Glutamatergic neuron (in vitro differentiated cells): ENCODE results near the gene SMIM22. TPM values are rescaled to one million over a fixed set of nuclear protein-coding genes. Genes with fewer than 3 reads are reported as not detected.
A peak's percentile ranks its signal among the peaks of the same experiment; 100 is the strongest.

Experiments
- DNase-seq: peaks from one replicate; pipeline ENCODE4 v3.0.0; 2022
- H3K27ac Mint-ChIP-seq: one replicate; pipeline ENCODE4 v1.8.0; 2020; ENCODE audit warnings: mild to moderate bottlenecking, mixed read lengths, inconsistent platforms; ENCODE audit not compliant: unreplicated experiment
- H3K27me3 Mint-ChIP-seq: one replicate; pipeline ENCODE4 v1.8.0; 2020; ENCODE audit warnings: mild to moderate bottlenecking, moderate library complexity, mixed read lengths, inconsistent platforms; ENCODE audit not compliant: unreplicated experiment
- H3K36me3 Mint-ChIP-seq: one replicate; pipeline ENCODE4 v1.8.0; 2020; ENCODE audit warnings: mild to moderate bottlenecking, mixed read lengths, inconsistent platforms; ENCODE audit not compliant: unreplicated experiment
- H3K4me1 Mint-ChIP-seq: one replicate; pipeline ENCODE4 v1.8.0; 2020; ENCODE audit warnings: mild to moderate bottlenecking, low read depth, mixed read lengths, inconsistent platforms; ENCODE audit not compliant: unreplicated experiment
- H3K4me3 Mint-ChIP-seq: one replicate; pipeline ENCODE4 v1.8.0; 2020; ENCODE audit warnings: mild to moderate bottlenecking, mixed read lengths, inconsistent platforms; ENCODE audit not compliant: unreplicated experiment
- H3K9me3 Mint-ChIP-seq: one replicate; pipeline ENCODE4 v1.8.0; 2020; ENCODE audit warnings: mild to moderate bottlenecking, moderate library complexity, mixed read lengths, inconsistent platforms; ENCODE audit not compliant: unreplicated experiment
- CTCF ChIP-seq: fragments of 200-600 bp; sonication (generic); IDR thresholded peaks from one replicate; pipeline ENCODE4 v1.5.0; 2021; ENCODE audit not compliant: partially characterized antibody, unreplicated experiment
- total RNA-seq: library from RNA; stranded (reverse); fragmentation: NEBNext Ultra II Directional; extraction: Animal tissue kit (Norgen Biotek cat#: 25700); gene quantifications from one replicate; pipeline ENCODE4 v1.2.1, GENCODE V29; 2021; ENCODE audit not compliant: unreplicated experiment

Gene SMIM22
- total RNA-seq, 1 donor from 2014 or later: not detected

- H3K27ac Mint-ChIP-seq: peak overlapping the region; percentile 57
Measured at GRCh38 chr16:4768549-4769305, 26.4 kb upstream of the SMIM22 start.

GRCh38 chr16:4769306-4769638 lies 25.9 kb upstream of the SMIM22 start:
- Mint-ChIP-seq H3K27ac (peak overlapping the region; percentile 15), H3K4me1 (peaks cover 9% of the 10 kb centered on the region), H3K36me3 (no peaks in the 10 kb centered on the region), H3K27me3 (no peaks in the 10 kb centered on the region), H3K9me3 (peaks cover 5% of the 10 kb centered on the region), H3K4me3 (peak overlapping the region; percentile 89)
- TF ChIP-seq CTCF: no peak
- DNase-seq: no peak

More at GRCh38 chr16:4768549-4769305, 26.4 kb upstream of the SMIM22 start:
- Mint-ChIP-seq H3K9me3 (peaks cover 5% of the 10 kb centered on the region), H3K27me3 (no peaks in the 10 kb centered on the region), H3K4me1 (peaks cover 7% of the 10 kb centered on the region), H3K36me3 (no peaks in the 10 kb centered on the region), H3K4me3 (peak overlapping the region; percentile 89)
- DNase-seq: peak; percentile 98
- no peak for TF ChIP-seq CTCF

GRCh38 chr16:4771646-4772045 lies 23.5 kb upstream of the SMIM22 start:
- no peaks in the 10 kb centered on the region for H3K36me3 Mint-ChIP-seq
- TF ChIP-seq CTCF: no peak
- no peak for DNase-seq
- no peaks in the 10 kb centered on the region for H3K27me3 Mint-ChIP-seq
- peaks cover 6% of the 10 kb centered on the region for H3K4me1 Mint-ChIP-seq
- H3K27ac Mint-ChIP-seq: no peak overlapping the region
- peaks cover 5% of the 10 kb centered on the region for H3K9me3 Mint-ChIP-seq
- no peak overlapping the region for H3K4me3 Mint-ChIP-seq

- H3K36me3 Mint-ChIP-seq: no peaks in the 10 kb centered on the region
- peak overlapping the region; percentile 28 for H3K27ac Mint-ChIP-seq
- H3K27me3 Mint-ChIP-seq: no peaks in the 10 kb centered on the region
- DNase-seq: no peak
- H3K4me1 Mint-ChIP-seq: peaks cover 6% of the 10 kb centered on the region
- no peak for TF ChIP-seq CTCF
- no peak overlapping the region for H3K4me3 Mint-ChIP-seq
- peaks cover 5% of the 10 kb centered on the region for H3K9me3 Mint-ChIP-seq
Measured at GRCh38 chr16:4772351-4772750, 22.8 kb upstream of the SMIM22 start.

GRCh38 chr16:4775005-4775404 lies 20.2 kb upstream of the SMIM22 start:
- Mint-ChIP-seq H3K27me3 (no peaks in the 10 kb centered on the region), H3K36me3 (no peaks in the 10 kb centered on the region), H3K4me3 (no peak overlapping the region), H3K27ac (no peak overlapping the region), H3K4me1 (peaks cover 3% of the 10 kb centered on the region), H3K9me3 (peaks cover 2% of the 10 kb centered on the region)
- no peak for DNase-seq
- TF ChIP-seq CTCF: no peak
